Omental fat pad (tissue), 4 donors: ENCODE measurements around the gene TMEM134. TPM values are rescaled to one million over a fixed set of nuclear protein-coding genes. Genes with fewer than 3 reads are reported as not detected.
"Not testable (repeated sequence)": the region's sequence is repeated elsewhere in the genome, so short reads cannot be mapped to it uniquely, and the experiment has no call there.

Source experiments
- ATAC-seq: fragments of 150-250 bp; one replicate; pipeline ENCODE4 v1.9.1; 2016; ENCODE audit warnings: mild to moderate bottlenecking, moderate library complexity; ENCODE audit not compliant: low FRiP score
- DNase-seq: peaks from one replicate; pipeline ENCODE4 v3.0.0-alpha.2; 2019; ENCODE audit warnings: low spot score
- total RNA-seq, 4 donors: library from RNA; depleted of rRNA; stranded (reverse); fragments of >200 nt; gene quantifications; one replicate each; pipeline ENCODE4 v1.1.0, GENCODE V29; 2016
- TF ChIP-seq, protein P1 (sequence below), 3 donors: fragments of 450-650 bp; IDR thresholded peaks; one replicate each; pipeline ENCODE4 v1.5.1; 2016 to 2017; ENCODE audit warnings: antibody characterized with exemption in 3 of 3, mild to moderate bottlenecking in 3 of 3, moderate library complexity in 2 of 3

TMEM134 gene
- total RNA-seq, 4 donors from 2014 or later, result 33.6 to 56.6 (median 44.0) TPM

DNA sequence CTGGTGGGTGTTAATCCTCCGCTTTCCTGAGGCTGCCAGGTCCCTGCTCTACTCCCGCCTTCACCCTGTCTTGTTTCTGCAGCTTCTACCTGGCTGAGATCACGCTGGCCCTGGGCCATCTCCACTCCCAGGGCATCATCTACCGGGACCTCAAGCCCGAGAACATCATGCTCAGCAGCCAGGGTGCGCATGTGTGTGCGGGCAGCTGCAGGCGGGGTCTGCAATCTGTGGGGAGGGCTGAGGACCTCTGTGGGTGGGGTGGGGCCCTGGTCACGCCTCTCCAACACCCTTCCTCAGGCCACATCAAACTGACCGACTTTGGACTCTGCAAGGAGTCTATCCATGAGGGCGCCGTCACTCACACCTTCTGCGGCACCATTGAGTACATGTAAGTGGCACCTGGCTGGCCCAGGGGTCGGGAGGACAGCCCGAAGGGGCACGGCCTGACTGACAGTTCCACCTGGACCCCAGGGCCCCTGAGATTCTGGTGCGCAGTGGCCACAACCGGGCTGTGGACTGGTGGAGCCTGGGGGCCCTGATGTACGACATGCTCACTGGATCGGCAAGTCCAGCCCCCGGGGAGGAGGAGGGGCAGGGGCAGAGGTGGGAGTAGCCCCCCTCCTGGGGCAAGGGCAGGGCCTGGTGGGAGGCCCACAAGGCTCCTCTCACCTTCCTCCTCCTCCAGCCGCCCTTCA, 36.2 kb downstream of the TMEM134 start:
- TF ChIP-seq, protein P1, sequence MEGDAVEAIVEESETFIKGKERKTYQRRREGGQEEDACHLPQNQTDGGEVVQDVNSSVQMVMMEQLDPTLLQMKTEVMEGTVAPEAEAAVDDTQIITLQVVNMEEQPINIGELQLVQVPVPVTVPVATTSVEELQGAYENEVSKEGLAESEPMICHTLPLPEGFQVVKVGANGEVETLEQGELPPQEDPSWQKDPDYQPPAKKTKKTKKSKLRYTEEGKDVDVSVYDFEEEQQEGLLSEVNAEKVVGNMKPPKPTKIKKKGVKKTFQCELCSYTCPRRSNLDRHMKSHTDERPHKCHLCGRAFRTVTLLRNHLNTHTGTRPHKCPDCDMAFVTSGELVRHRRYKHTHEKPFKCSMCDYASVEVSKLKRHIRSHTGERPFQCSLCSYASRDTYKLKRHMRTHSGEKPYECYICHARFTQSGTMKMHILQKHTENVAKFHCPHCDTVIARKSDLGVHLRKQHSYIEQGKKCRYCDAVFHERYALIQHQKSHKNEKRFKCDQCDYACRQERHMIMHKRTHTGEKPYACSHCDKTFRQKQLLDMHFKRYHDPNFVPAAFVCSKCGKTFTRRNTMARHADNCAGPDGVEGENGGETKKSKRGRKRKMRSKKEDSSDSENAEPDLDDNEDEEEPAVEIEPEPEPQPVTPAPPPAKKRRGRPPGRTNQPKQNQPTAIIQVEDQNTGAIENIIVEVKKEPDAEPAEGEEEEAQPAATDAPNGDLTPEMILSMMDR (IDR thresholded peaks at IDR 0.05), result no peak
- DNase-seq (no peak), ATAC-seq (no peak)

DNA sequence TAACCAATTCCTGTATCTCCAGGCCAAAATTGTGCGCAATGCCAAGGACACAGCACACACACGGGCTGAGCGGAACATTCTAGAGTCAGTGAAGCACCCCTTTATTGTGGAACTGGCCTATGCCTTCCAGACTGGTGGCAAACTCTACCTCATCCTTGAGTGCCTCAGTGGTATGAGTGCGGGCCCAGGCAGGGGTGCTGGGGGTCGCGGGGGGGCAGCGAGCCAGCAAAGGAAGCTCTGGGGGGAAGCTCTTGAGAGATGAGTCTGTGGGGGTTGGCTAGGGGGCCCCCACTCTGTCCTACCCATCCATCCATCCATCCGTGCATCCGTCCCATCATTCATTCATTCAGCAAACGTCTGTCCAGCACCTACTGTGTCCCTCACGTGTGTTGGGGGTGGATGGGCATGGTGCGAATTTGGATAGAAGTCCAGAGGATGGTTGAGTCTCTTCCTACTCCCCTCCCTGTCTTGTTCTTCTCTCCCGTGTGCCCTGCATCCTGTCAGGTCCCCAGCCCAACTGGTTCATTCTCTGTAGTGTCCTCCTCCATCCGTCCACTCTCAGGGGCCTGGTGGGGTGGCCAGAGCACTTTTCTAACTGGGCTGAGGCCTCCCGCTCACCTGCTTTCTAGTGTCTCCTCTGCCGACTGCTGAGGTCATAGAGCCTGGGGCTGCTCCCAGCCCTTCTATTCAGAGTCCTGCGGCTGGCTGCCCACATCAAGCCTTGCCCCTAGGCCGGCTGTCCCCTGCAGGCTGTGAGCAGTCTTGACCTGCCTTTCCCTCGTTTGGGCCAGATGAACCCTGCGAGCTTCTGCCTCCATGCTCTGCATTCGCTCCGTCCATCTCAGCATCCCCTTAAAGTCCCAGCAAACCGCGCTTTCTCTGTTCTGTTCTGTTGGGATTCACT, 37.5 kb downstream of the TMEM134 start:
- ATAC-seq (no peak), DNase-seq (no peak)
- TF ChIP-seq, protein P1 (IDR thresholded peaks at IDR 0.05), result no peak

DNA sequence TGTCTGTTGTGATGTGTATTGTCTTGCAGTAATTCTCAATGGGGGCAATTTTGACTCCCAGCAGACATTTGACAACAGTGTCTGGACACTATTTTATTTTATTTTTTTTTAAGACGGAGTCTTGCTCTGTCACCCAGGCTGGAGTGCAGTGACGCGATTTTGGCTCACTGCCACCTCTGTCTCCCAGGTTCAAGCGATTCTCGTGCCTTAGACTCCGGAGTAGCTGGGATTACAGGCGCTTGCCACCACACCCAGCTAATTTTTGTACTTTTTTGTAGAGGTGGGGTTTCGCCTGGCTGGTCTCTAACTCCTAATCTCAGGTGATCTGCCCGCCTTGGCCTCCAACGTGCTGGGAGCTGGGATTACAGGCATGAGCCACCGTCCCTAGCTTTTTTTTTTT, 39.3 kb downstream of the TMEM134 start:
- TF ChIP-seq, protein P1 (IDR thresholded peaks at IDR 0.05), result no peak
- DNase-seq (no peak), ATAC-seq (no peak)

DNA sequence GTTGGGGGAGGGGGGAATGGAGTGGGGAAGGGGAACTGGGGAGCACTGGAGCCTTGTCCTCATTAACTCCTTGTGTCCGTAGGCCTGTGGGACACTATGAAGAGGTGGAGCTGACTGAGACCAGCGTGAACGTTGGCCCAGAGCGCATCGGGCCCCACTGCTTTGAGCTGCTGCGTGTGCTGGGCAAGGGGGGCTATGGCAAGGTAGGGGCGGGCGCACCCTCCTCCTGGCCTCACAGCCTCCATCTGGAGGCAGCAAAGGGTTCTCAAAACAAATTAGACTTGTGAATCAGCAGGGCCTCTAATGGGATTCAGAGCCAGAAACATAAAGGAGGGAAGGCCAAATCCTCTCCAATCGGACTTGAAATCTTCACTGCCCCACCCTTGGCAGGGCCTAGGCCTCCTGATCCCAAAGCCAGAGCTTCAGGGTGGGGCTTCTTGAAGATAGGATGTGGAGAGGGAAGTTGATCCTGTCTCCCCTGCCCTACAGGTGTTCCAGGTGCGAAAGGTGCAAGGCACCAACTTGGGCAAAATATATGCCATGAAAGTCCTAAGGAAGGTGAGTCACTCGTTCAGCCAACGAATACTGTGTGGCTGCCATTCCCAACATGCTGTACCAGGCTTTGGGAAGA, 39.9 kb downstream of the TMEM134 start:
- DNase-seq, result no peak
- ATAC-seq, result no peak

DNA sequence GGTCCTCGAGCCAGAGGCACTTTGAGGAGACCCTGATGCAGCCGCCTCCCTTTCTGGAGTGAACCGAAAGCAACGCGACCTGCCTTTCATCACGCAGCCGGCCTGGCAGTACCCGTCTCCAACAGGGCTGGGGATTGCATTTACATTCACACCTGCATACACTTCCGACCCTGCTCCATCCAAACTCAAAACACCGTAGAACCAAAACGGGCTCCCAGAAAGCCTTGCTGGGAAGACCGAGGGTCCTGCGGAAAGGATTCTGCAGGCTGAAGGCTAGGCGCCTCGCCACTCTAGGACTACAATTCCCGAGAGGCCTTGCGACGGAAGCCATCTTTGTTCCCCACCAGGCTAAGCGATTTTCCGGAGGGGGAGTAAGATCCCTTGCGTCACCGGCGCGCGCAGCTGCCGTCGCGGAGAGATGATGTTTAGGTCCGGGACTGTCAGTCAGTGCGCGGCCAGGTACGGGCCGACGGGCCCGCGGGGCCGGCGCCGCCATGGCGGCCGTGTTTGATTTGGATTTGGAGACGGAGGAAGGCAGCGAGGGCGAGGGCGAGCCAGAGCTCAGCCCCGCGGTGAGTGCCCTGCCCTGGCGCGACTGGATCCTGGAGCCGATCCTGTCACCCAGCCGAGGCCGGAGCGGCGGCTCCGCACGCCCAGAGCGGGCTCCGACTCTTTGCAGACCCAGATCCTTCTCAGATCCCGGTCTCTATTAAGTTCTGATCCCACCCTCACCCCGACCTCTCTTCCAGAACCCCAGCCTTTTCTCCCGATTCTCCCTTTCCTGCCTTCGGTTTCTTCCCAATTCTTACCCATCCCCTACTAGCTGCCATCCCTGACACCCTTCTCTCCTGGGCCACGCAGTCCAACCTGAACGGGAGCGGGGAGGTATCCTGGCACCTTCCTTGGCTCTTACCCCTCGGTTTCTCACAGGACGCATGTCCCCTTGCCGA, 40.7 kb downstream of the TMEM134 start, which contains the start of gene RPS6KB2:
RPS6KB2 (plus strand) TSS at position 443 of the 950 bp plus-strand sequence; CDS start at position 495, 52 bp downstream.
- TF ChIP-seq, protein P1 (IDR thresholded peaks at IDR 0.05), result no peak
- ATAC-seq (peak; percentile 92), DNase-seq (peak; percentile 99)

More for the DNA sequence above, 39.9 kb downstream of the TMEM134 start:
- TF ChIP-seq, protein P1 (IDR thresholded peaks at IDR 0.05), result no peak

DNA sequence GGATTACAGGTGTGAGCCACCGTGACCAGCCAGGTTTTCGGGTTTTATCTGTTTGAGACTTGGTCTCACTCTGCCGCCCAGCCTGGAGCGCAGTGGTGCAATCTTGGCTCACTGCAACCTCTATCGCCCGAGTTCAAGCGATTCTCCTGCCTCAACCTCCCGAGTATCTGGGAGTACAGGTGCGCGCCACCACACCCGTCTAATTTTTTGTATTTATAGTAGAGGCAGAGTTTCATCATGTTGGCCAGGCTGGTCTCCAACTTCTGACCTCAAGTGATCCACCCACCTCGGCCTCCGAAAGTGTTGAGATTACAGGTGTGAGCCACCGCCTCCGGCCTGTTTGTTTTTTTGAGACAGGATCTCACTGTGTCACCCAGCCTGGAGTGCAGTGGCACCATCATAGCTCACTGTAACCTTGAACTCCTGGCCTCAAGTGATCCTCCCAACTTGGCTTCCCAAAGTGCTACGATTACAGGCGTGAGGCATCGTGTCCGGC, 41.6 kb downstream of the TMEM134 start:
- ATAC-seq, result not testable (repeated sequence)

More for the DNA sequence above, 41.6 kb downstream of the TMEM134 start:
- not testable (repeated sequence) for DNase-seq
